Esophagus squamous epithelium (tissue), 5 donors: ENCODE measurements around the gene C1orf53. TPM values are rescaled to one million over a fixed set of nuclear protein-coding genes. Genes with fewer than 3 reads are reported as not detected.
"Not testable (repeated sequence)": the region's sequence is repeated elsewhere in the genome, so short reads cannot be mapped to it uniquely, and the experiment has no call there.

Experiments
- DNase-seq: peaks from one replicate; lab custom pipeline; 2025; lab: John Stamatoyannopoulos, UW
- H3K27ac ChIP-seq, 4 donors: fragments of 200-600 bp; sonication (generic); one replicate each; pipeline ENCODE4 v1.5.1; 2016 to 2019; ENCODE audit warnings: mild to moderate bottlenecking in 1 of 4
- H3K27me3 ChIP-seq, 4 donors: fragments of 200-600 bp; sonication (generic); 1 replicate in 3 of 4; 2 replicates in 1 of 4; pipeline versions ENCODE4 v1.5.1 to v1.6.0; 2017 to 2021; ENCODE audit warnings: antibody characterized with exemption in 1 of 4
- H3K36me3 ChIP-seq, 3 donors: fragments of 200-600 bp; sonication (generic); one replicate each; pipeline ENCODE4 v1.5.1; 2016 to 2019
- H3K4me1 ChIP-seq, 3 donors: fragments of 200-600 bp; sonication (generic); one replicate each; pipeline ENCODE4 v1.5.1; 2017 to 2019
- H3K4me3 ChIP-seq, 4 donors: fragments of 200-600 bp; sonication (generic); 1 replicate in 3 of 4; 2 replicates in 1 of 4; pipeline ENCODE4 v1.5.1; 2016 to 2019; ENCODE audit warnings: mild to moderate bottlenecking in 2 of 4, moderate library complexity in 1 of 4
- H3K9me3 ChIP-seq, 3 donors: fragments of 200-600 bp; sonication (generic); one replicate each; pipeline ENCODE4 v1.5.1; 2016 to 2019
- CTCF ChIP-seq, 6 experiments: fragments of 450-650 bp in 4 of 6; fragments of 200-600 bp in 2 of 6; sonication (generic) in 2 of 6; IDR thresholded peaks; one replicate each; pipeline ENCODE4 v1.5.1; 2016 to 2019; ENCODE audit warnings: antibody characterized with exemption in 6 of 6, mild to moderate bottlenecking in 4 of 6, moderate library complexity in 4 of 6
- POLR2A ChIP-seq, 4 donors: fragments of 450-650 bp; IDR thresholded peaks; one replicate each; pipeline ENCODE4 v1.6.1; 2017; ENCODE audit warnings: antibody characterized with exemption in 4 of 4, mild to moderate bottlenecking in 4 of 4, moderate library complexity in 3 of 4
- WGBS, 2 donors: methylation state at CpG; one replicate each; pipeline ENCODE4 v1.1.5; 2018; 5-methylcytosine and 5-hydroxymethylcytosine counted together
- intact Hi-C: fragments of 100-400 bp; cut with DNase I; formaldehyde crosslinking; loops from one replicate; pipeline ENCODE4 v1.15.0; 2022
- total RNA-seq, 4 donors: library from RNA; depleted of rRNA; stranded (reverse); fragments of >200 nt; gene quantifications; one replicate each; pipeline ENCODE4 v1.1.0, GENCODE V29; 2016
- donor health status: DM: yes; HTN: yes; CAD: no.

C1orf53 gene
- total RNA-seq, 4 donors from 2014 or later = 3.4 to 7.2 TPM; not detected in 2

GRCh38 chr1:197951089-197951488, 48.7 kb downstream of the C1orf53 start:
- no peak overlapping the region for H3K27ac ChIP-seq
- no peak for DNase-seq
- intact Hi-C loops = no loop called here
- no peak overlapping the region for H3K4me3 ChIP-seq
- H3K4me1 ChIP-seq = no peaks in the 10 kb centered on the region
- H3K27me3 ChIP-seq = peaks cover 0 to 5% (median 0%) of the 10 kb centered on the region in 4 donors
- no peaks in the 10 kb centered on the region for H3K9me3 ChIP-seq
- H3K36me3 ChIP-seq = no peaks in the 10 kb centered on the region
- no peak for TF ChIP-seq POLR2A (IDR thresholded peaks at IDR 0.05)

GRCh38 chr1:197951617-197952175, 49.3 kb downstream of the C1orf53 start:
- Histone ChIP-seq H3K9me3 (no peaks in the 10 kb centered on the region), H3K4me1 (no peaks in the 10 kb centered on the region), H3K27ac (no peak overlapping the region), H3K36me3 (no peaks in the 10 kb centered on the region), H3K27me3 (peaks cover 0 to 4% (median 0%) of the 10 kb centered on the region in 4 donors), H3K4me3 (no peak overlapping the region)
- 68 to 84% methylated on average over 5 of the region's 5 CpGs for WGBS, 2 donors
- intact Hi-C loops = no loop called here
- TF ChIP-seq CTCF (IDR thresholded peaks at IDR 0.05) (no peak), POLR2A (IDR thresholded peaks at IDR 0.05) (no peak)
- DNase-seq = no peak

GRCh38 chr1:197953472-197953871, 51.0 kb downstream of the C1orf53 start:
- H3K4me1 ChIP-seq, intact Hi-C loops, DNase-seq, H3K4me3 ChIP-seq, H3K9me3 ChIP-seq, H3K36me3 ChIP-seq, H3K27ac ChIP-seq, H3K27me3 ChIP-seq: not testable (repeated sequence)
- 78 to 86% methylated on average over 6 of the region's 6 CpGs for WGBS, 2 donors

- TF ChIP-seq POLR2A (IDR thresholded peaks at IDR 0.05) (no peak), CTCF (IDR thresholded peaks at IDR 0.05) (no peak)
- Histone ChIP-seq H3K36me3 (no peaks in the 10 kb centered on the region), H3K4me1 (no peaks in the 10 kb centered on the region), H3K27me3 (no peaks in the 10 kb centered on the region), H3K27ac (no peak overlapping the region), H3K4me3 (no peak overlapping the region), H3K9me3 (no peaks in the 10 kb centered on the region)
- WGBS, 2 donors = 64 to 70% methylated on average over 4 of the region's 4 CpGs
- intact Hi-C loops = no loop called here
- no peak for DNase-seq
Measured at GRCh38 chr1:197954718-197955418, 52.4 kb downstream of the C1orf53 start.

GRCh38 chr1:197955486-197956394, 53.3 kb downstream of the C1orf53 start:
- no peak for TF ChIP-seq CTCF (IDR thresholded peaks at IDR 0.05)
- TF ChIP-seq POLR2A (IDR thresholded peaks at IDR 0.05) = no peak
- no peaks in the 10 kb centered on the region for H3K4me1 ChIP-seq
- H3K36me3 ChIP-seq = no peaks in the 10 kb centered on the region
- intact Hi-C loops = no loop called here
- no peak overlapping the region for H3K4me3 ChIP-seq
- H3K9me3 ChIP-seq = no peaks in the 10 kb centered on the region
- no peak overlapping the region for H3K27ac ChIP-seq
- DNase-seq = no peak
- no peaks in the 10 kb centered on the region for H3K27me3 ChIP-seq
- WGBS, 2 donors = 40 to 42% methylated on average over 4 of the region's 4 CpGs

Other genes with a start within 250 kb of the C1orf53 start
- 10 to 100 TPM; 13.6 to 25.5 (median 18.2) TPM for gene DENND1B, start 127.2 kb upstream of the C1orf53 start, total RNA-seq
- not detected for gene LHX9, start 14.7 kb downstream of the C1orf53 start, total RNA-seq